GM12878 (cell line): ENCODE data around the gene ATL2. TPM values are rescaled to one million over a fixed set of nuclear protein-coding genes. Genes with fewer than 3 reads are reported as not detected.
A peak's percentile ranks its signal among the peaks of the same experiment; 100 is the strongest.

ENCODE experiments used
- ATF7 ChIP-seq: fragments of 450-650 bp; IDR thresholded peaks from 2 replicates; pipeline ENCODE4 v1.6.1; 2016; ENCODE audit warnings: low read depth, mild to moderate bottlenecking
- CREM ChIP-seq: IDR thresholded peaks from 2 replicates; pipeline ENCODE4 v1.6.1; 2014; ENCODE audit warnings: antibody characterized with exemption, low read depth
- ESRRA ChIP-seq: IDR thresholded peaks from 2 replicates; pipeline ENCODE4 v1.6.1; 2012; ENCODE audit warnings: mild to moderate bottlenecking, low read length, improper control_type of control experiment
- ETV6 ChIP-seq, 2 experiments: fragments of 450-650 bp in 1 of 2; IDR thresholded peaks in 1 of 2; conservative IDR thresholded peaks in 1 of 2; 2 replicates each; pipeline ENCODE4 v1.6.1; 2014; ENCODE audit warnings: antibody characterized with exemption in 1 of 2, borderline replicate concordance in 1 of 2, low read depth in 1 of 2, mild to moderate bottlenecking in 1 of 2, moderate library complexity in 1 of 2
- EZH2 ChIP-seq: IDR thresholded peaks from 2 replicates; pipeline ENCODE4 v1.6.1; 2012; ENCODE audit warnings: low read depth, mild to moderate bottlenecking, control low read depth, inconsistent platforms, low read length, borderline replicate concordance; ENCODE audit not compliant: control insufficient read depth
- FOXK2 ChIP-seq: fragments of 450-650 bp; IDR thresholded peaks from 2 replicates; pipeline ENCODE4 v1.6.1; 2017; ENCODE audit warnings: mild to moderate bottlenecking, moderate library complexity
- IRF4 ChIP-seq: IDR thresholded peaks from 2 replicates; pipeline ENCODE4 v1.6.1; 2011; ENCODE audit warnings: low read depth, low read length
- MXI1 ChIP-seq: fragments of 150-350 bp; IDR thresholded peaks from 2 replicates; pipeline ENCODE4 v1.6.1; 2011; ENCODE audit warnings: low read depth, mild to moderate bottlenecking, inconsistent platforms, low read length, improper control_type of control experiment
- NBN ChIP-seq: fragments of 450-650 bp; IDR thresholded peaks from 2 replicates; pipeline ENCODE4 v1.6.1; 2016
- NR2C1 ChIP-seq: fragments of 450-650 bp; IDR thresholded peaks from 2 replicates; pipeline ENCODE4 v1.6.1; 2017; ENCODE audit warnings: antibody characterized with exemption, mild to moderate bottlenecking, moderate library complexity
- NR2F1 ChIP-seq: fragments of 450-650 bp; conservative IDR thresholded peaks from 2 replicates; pipeline ENCODE4 v1.6.1; 2017; ENCODE audit warnings: mild to moderate bottlenecking
- RB1 ChIP-seq: fragments of 450-650 bp; formaldehyde crosslinking; IDR thresholded peaks from 2 replicates; pipeline ENCODE4 v1.6.1; 2017; ENCODE audit warnings: mild to moderate bottlenecking, borderline replicate concordance
- RCOR1 ChIP-seq: conservative IDR thresholded peaks from 2 replicates; pipeline ENCODE4 v1.6.1; 2012; ENCODE audit warnings: low read depth, low read length, improper control_type of control experiment
- SP1 ChIP-seq: IDR thresholded peaks from one replicate; pipeline ENCODE4 v1.6.1; 2011; ENCODE audit warnings: low read depth, low read length
- SUZ12 ChIP-seq: fragments of 200-600 bp; sonication (generic); IDR thresholded peaks from one replicate; pipeline ENCODE4 v1.6.1; 2018; ENCODE audit warnings: antibody characterized with exemption, mild to moderate bottlenecking; ENCODE audit not compliant: unreplicated experiment
- TCF12 ChIP-seq: IDR thresholded peaks from 2 replicates; pipeline ENCODE4 v1.6.1; 2011; ENCODE audit warnings: low read depth, mild to moderate bottlenecking, low read length
- TCF3 ChIP-seq: IDR thresholded peaks from 2 replicates; pipeline ENCODE4 v1.6.1; 2012; ENCODE audit warnings: low read depth, mild to moderate bottlenecking, low read length, borderline replicate concordance; ENCODE audit not compliant: insufficient read depth
- YBX1 ChIP-seq: fragments of 450-650 bp; IDR thresholded peaks from 2 replicates; pipeline ENCODE4 v1.6.1; 2016; ENCODE audit warnings: antibody characterized with exemption
- ZNF274 ChIP-seq: IDR thresholded peaks from one replicate; pipeline ENCODE4 v1.8.0; 2011; ENCODE audit not compliant: insufficient read length, insufficient read depth
- polyA plus RNA-seq, 11 experiments: library from polyadenylated mRNA; depleted of rRNA in 4 of 11; unstranded in 6 of 11; stranded (reverse) in 5 of 11; fragments of >200 nt; fragmentation: Nextera tagmentation in 4 of 11; fragmentation: Illumina TruSeq in 1 of 11; extraction: Ambion mirVana in 4 of 11; extraction: Trizol in 1 of 11; gene quantifications; 1 replicate in 1 of 11; 2 replicates in 10 of 11; pipeline versions ENCODE4 v1.2.1 to v1.2.3, GENCODE V29; 2011 to 2016; ENCODE audit warnings: inconsistent platforms in 2 of 11, missing spikeins in 2 of 11, low read depth in 1 of 11
- total RNA-seq, 4 experiments: library from RNA; depleted of rRNA in 3 of 4; stranded (reverse); fragments of >200 nt in 3 of 4; fragmentation: Illumina TruSeq in 1 of 4; extraction: Trizol in 1 of 4; gene quantifications; 2 replicates each; pipeline versions ENCODE4 v1.2.1 to v1.2.3, GENCODE V29; 2013 to 2021
- TF ChIP-seq, protein P1 (sequence below): IDR thresholded peaks from 2 replicates; pipeline ENCODE4 v1.6.1; 2011; ENCODE audit warnings: borderline replicate concordance, low read depth, mild to moderate bottlenecking, moderate library complexity, mixed read lengths, low read length; ENCODE audit not compliant: insufficient read depth; ENCODE audit errors: extremely low read length
- TF ChIP-seq, protein P2 (sequence below): fragments of 450-650 bp; formaldehyde crosslinking; IDR thresholded peaks from 2 replicates; pipeline ENCODE4 v1.5.0; 2022; ENCODE audit warnings: mild to moderate bottlenecking, missing genetic modification characterization
- TF ChIP-seq, protein P3 (sequence below): IDR thresholded peaks from 2 replicates; pipeline ENCODE4 v1.6.1; 2011; ENCODE audit warnings: low read depth, mild to moderate bottlenecking, low read length, moderate library complexity, borderline replicate concordance; ENCODE audit errors: extremely low read depth
- TF ChIP-seq, protein P4 (sequence below): fragments of 150-350 bp; IDR thresholded peaks from 2 replicates; pipeline ENCODE4 v1.6.1; 2016; ENCODE audit warnings: low read depth, low read length

Gene ATL2
- total and polyA plus RNA-seq, 10 of the 15 experiments (the other 5 are each of a cell fraction or from before 2014, with no cell fraction given) = 8.6 to 51.5 (median 41.8) TPM

DNA sequence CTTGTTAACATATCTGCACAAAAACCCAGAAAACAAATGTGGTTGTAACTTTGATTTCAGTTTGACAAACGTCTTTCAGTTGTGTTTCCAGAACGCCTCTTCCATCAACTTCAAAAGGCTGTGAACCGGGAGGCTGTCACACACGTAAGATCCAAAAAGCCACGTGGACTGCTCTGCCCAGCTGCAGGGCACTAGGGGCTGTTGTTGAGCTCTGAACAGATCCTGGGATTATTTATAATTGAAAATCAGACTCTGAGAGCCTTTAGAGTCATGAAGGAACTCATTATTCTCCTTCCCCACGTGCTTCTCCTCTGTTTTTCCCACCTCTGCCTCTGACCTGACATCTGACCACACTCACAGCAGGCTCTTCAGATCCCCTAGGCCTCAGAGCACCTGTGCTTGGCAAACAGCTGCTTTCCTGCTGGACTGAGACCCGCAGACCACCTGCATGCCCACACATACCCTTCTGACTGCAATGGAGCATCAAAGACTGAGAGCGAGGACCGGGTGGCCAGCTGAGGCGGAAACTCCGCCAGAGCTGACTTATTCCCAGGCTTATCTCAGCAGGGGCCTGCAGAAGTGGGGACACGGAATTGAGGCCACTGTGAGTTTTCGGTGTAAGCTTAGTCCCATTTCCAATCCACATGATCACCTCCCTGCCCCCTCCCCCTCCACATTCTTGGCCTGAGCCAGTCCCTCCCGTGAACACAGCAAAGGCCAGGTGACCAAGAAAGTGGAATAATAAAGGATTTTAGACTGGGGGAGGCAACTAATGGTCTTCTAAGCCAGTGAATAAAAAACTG is 114.8 kb downstream of the ATL2 start (continued):
- TF ChIP-seq, protein P1, sequence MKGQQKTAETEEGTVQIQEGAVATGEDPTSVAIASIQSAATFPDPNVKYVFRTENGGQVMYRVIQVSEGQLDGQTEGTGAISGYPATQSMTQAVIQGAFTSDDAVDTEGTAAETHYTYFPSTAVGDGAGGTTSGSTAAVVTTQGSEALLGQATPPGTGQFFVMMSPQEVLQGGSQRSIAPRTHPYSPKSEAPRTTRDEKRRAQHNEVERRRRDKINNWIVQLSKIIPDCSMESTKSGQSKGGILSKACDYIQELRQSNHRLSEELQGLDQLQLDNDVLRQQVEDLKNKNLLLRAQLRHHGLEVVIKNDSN = no peak
- TF ChIP-seq TCF12 = peak; percentile 97
- TF ChIP-seq CREM = peak; percentile 62; the same call in 1 of the 2 replicates
- TF ChIP-seq SUZ12 = no peak
- TF ChIP-seq, protein P2, sequence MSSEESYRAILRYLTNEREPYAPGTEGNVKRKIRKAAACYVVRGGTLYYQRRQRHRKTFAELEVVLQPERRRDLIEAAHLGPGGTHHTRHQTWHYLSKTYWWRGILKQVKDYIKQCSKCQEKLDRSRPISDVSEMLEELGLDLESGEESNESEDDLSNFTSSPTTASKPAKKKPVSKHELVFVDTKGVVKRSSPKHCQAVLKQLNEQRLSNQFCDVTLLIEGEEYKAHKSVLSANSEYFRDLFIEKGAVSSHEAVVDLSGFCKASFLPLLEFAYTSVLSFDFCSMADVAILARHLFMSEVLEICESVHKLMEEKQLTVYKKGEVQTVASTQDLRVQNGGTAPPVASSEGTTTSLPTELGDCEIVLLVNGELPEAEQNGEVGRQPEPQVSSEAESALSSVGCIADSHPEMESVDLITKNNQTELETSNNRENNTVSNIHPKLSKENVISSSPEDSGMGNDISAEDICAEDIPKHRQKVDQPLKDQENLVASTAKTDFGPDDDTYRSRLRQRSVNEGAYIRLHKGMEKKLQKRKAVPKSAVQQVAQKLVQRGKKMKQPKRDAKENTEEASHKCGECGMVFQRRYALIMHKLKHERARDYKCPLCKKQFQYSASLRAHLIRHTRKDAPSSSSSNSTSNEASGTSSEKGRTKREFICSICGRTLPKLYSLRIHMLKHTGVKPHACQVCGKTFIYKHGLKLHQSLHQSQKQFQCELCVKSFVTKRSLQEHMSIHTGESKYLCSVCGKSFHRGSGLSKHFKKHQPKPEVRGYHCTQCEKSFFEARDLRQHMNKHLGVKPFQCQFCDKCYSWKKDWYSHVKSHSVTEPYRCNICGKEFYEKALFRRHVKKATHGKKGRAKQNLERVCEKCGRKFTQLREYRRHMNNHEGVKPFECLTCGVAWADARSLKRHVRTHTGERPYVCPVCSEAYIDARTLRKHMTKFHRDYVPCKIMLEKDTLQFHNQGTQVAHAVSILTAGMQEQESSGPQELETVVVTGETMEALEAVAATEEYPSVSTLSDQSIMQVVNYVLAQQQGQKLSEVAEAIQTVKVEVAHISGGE = no peak
- no peak for TF ChIP-seq NR2C1
- TF ChIP-seq ETV6 (conservative IDR thresholded peaks at IDR 0.05 in 1 of 2, IDR thresholded peaks at IDR 0.05 in 1 of 2; ENCODE audit: borderline replicate concordance in 1 of 2, low read depth in 1 of 2) = no peak
- TF ChIP-seq EZH2 = no peak
- no peak for TF ChIP-seq NBN
- no peak for TF ChIP-seq RCOR1
- no peak for TF ChIP-seq FOXK2
- no peak for TF ChIP-seq RB1
- peak; percentile 81 for TF ChIP-seq TCF3
- no peak for TF ChIP-seq MXI1
- no peak for TF ChIP-seq ATF7
- no peak for TF ChIP-seq ESRRA
- TF ChIP-seq, protein P3, sequence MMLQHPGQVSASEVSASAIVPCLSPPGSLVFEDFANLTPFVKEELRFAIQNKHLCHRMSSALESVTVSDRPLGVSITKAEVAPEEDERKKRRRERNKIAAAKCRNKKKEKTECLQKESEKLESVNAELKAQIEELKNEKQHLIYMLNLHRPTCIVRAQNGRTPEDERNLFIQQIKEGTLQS = no peak
- TF ChIP-seq, protein P4, sequence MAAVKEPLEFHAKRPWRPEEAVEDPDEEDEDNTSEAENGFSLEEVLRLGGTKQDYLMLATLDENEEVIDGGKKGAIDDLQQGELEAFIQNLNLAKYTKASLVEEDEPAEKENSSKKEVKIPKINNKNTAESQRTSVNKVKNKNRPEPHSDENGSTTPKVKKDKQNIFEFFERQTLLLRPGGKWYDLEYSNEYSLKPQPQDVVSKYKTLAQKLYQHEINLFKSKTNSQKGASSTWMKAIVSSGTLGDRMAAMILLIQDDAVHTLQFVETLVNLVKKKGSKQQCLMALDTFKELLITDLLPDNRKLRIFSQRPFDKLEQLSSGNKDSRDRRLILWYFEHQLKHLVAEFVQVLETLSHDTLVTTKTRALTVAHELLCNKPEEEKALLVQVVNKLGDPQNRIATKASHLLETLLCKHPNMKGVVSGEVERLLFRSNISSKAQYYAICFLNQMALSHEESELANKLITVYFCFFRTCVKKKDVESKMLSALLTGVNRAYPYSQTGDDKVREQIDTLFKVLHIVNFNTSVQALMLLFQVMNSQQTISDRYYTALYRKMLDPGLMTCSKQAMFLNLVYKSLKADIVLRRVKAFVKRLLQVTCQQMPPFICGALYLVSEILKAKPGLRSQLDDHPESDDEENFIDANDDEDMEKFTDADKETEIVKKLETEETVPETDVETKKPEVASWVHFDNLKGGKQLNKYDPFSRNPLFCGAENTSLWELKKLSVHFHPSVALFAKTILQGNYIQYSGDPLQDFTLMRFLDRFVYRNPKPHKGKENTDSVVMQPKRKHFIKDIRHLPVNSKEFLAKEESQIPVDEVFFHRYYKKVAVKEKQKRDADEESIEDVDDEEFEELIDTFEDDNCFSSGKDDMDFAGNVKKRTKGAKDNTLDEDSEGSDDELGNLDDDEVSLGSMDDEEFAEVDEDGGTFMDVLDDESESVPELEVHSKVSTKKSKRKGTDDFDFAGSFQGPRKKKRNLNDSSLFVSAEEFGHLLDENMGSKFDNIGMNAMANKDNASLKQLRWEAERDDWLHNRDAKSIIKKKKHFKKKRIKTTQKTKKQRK = no peak
- TF ChIP-seq ZNF274 = no peak
- peak; percentile 95 for TF ChIP-seq IRF4
- no peak for TF ChIP-seq NR2F1
- TF ChIP-seq YBX1 = no peak
- peak; percentile 34 for TF ChIP-seq SP1
